Activated CD8-positive, alpha-beta T cell treated with anti-CD3 and anti-CD28 coated beads for 36 hours (primary cell): ENCODE measurements around the gene ADAM11. TPM values are rescaled to one million over a fixed set of nuclear protein-coding genes. Genes with fewer than 3 reads are reported as not detected.

Experiments
- ATAC-seq: fragments of 200-7000 bp; cut with Tn5 transposase; one replicate; pipeline ENCODE4 v1.10.0; 2021; ENCODE audit warnings: mild to moderate bottlenecking, moderate library complexity
- CTCF ChIA-PET: fragments of 350-600 bp; sonication (Branson Sonifier 250); formaldehyde crosslinking; loops from one replicate; lab custom pipeline; 2021; ENCODE audit warnings: antibody characterized with exemption; lab: Charles Lee
- POLR2A ChIA-PET: fragments of 350-600 bp; sonication (Branson Sonifier 250); formaldehyde crosslinking; loops from one replicate; lab custom pipeline; 2021; ENCODE audit warnings: antibody characterized with exemption; lab: Charles Lee
- DNase-seq: peaks from one replicate; pipeline ENCODE4 v3.0.0-alpha.2; 2020
- H3K27ac Mint-ChIP-seq: one replicate; pipeline ENCODE4 v1.8.0; 2021; ENCODE audit warnings: mild to moderate bottlenecking, mixed read lengths
- H3K27me3 Mint-ChIP-seq: one replicate; pipeline ENCODE4 v1.8.0; 2021; ENCODE audit warnings: mixed read lengths
- H3K36me3 Mint-ChIP-seq: one replicate; pipeline ENCODE4 v1.8.0; 2021; ENCODE audit warnings: low read depth, mixed read lengths
- H3K4me1 Mint-ChIP-seq: one replicate; pipeline ENCODE4 v1.8.0; 2021; ENCODE audit warnings: low read depth, mixed read lengths
- H3K4me3 Mint-ChIP-seq: one replicate; pipeline ENCODE4 v1.8.0; 2021; ENCODE audit warnings: mild to moderate bottlenecking, moderate library complexity, mixed read lengths
- H3K9me3 Mint-ChIP-seq: one replicate; pipeline ENCODE4 v1.8.0; 2021; ENCODE audit warnings: mixed read lengths
- CTCF ChIP-seq: fragments of 200-600 bp; IDR thresholded peaks from one replicate; pipeline ENCODE4 v1.8.0; 2022; ENCODE audit warnings: antibody characterized with exemption, mild to moderate bottlenecking
- intact Hi-C: fragments of 100-400 bp; cut with micrococcal nuclease; formaldehyde crosslinking; loops from one replicate; pipeline ENCODE4 v1.10.0; 2022
- total RNA-seq, 2 experiments: library from RNA; stranded (reverse); gene quantifications; one replicate each; pipeline ENCODE4 v1.2.3, GENCODE V29; 2021

The ADAM11 gene
- total RNA-seq, 2 experiments from 2014 or later, result 0.07 to 0.27 TPM

GRCh38 chr17:44763170-44763569, 4.4 kb downstream of the ADAM11 start:
- CTCF ChIA-PET, result interaction anchor here (1.1 kb wide), 1 partner anchor 12 kb away, joined by 3 read pairs; no protein-coding TSS in a partner anchor
- intact Hi-C loops, result no loop called here
- Mint-ChIP-seq H3K36me3 (no peaks in the 10 kb centered on the region), H3K4me1 (peaks cover 1% of the 10 kb centered on the region), H3K27ac (no peak overlapping the region), H3K27me3 (peaks cover 32% of the 10 kb centered on the region), H3K4me3 (no peak overlapping the region), H3K9me3 (no peaks in the 10 kb centered on the region)
- no peak for ATAC-seq
- POLR2A ChIA-PET, result interaction anchor here (1.2 kb wide), 1 partner anchor 14 kb away, joined by 4 read pairs; no protein-coding TSS in a partner anchor
- no peak for DNase-seq
- TF ChIP-seq CTCF, result no peak

- Mint-ChIP-seq H3K27ac (no peak overlapping the region), H3K36me3 (no peaks in the 10 kb centered on the region), H3K27me3 (peaks cover 26% of the 10 kb centered on the region), H3K4me1 (peaks cover 2% of the 10 kb centered on the region), H3K9me3 (no peaks in the 10 kb centered on the region), H3K4me3 (no peak overlapping the region)
- intact Hi-C loops, result no loop called here
- CTCF ChIA-PET, result no interaction called here
- no peak for TF ChIP-seq CTCF
- no peak for ATAC-seq
- no peak for DNase-seq
- POLR2A ChIA-PET, result interaction anchor here (0.5 kb wide), 1 partner anchor 338 kb away, joined by 3 read pairs; no protein-coding TSS in a partner anchor
Observed at GRCh38 chr17:44765965-44766364, 7.2 kb downstream of the ADAM11 start.

GRCh38 chr17:44766409-44767038, 7.7 kb downstream of the ADAM11 start:
- Mint-ChIP-seq H3K9me3 (no peaks in the 10 kb centered on the region), H3K27me3 (peaks cover 21% of the 10 kb centered on the region), H3K4me3 (no peak overlapping the region), H3K36me3 (no peaks in the 10 kb centered on the region), H3K4me1 (peaks cover 2% of the 10 kb centered on the region), H3K27ac (no peak overlapping the region)
- POLR2A ChIA-PET, result interaction anchor here (0.5 kb wide), 1 partner anchor 337 kb away, joined by 3 read pairs; no protein-coding TSS in a partner anchor
- intact Hi-C loops, result no loop called here
- DNase-seq (no peak), ATAC-seq (no peak)
- no peak for TF ChIP-seq CTCF
- CTCF ChIA-PET, result interaction anchor here (2.0 kb wide), 1 partner anchor 11 kb away, joined by 4 read pairs; no protein-coding TSS in a partner anchor

- H3K36me3 Mint-ChIP-seq, result no peaks in the 10 kb centered on the region
- ChIA-PET CTCF (interaction anchor here (2.0 kb wide), 1 partner anchor 10 kb away, joined by 4 read pairs; no protein-coding TSS in a partner anchor), POLR2A (no interaction called here)
- no peak for DNase-seq
- peaks cover 20% of the 10 kb centered on the region for H3K27me3 Mint-ChIP-seq
- H3K4me3 Mint-ChIP-seq, result no peak overlapping the region
- no peak for ATAC-seq
- intact Hi-C loops, result no loop called here
- no peak for TF ChIP-seq CTCF
- no peak overlapping the region for H3K27ac Mint-ChIP-seq
- H3K4me1 Mint-ChIP-seq, result peaks cover 2% of the 10 kb centered on the region
- no peaks in the 10 kb centered on the region for H3K9me3 Mint-ChIP-seq
Observed at GRCh38 chr17:44767493-44767892, 8.7 kb downstream of the ADAM11 start.

- Mint-ChIP-seq H3K27ac (no peak overlapping the region), H3K9me3 (no peaks in the 10 kb centered on the region), H3K4me1 (peaks cover 2% of the 10 kb centered on the region), H3K4me3 (no peak overlapping the region), H3K36me3 (no peaks in the 10 kb centered on the region), H3K27me3 (peaks cover 19% of the 10 kb centered on the region)
- DNase-seq (no peak), ATAC-seq (no peak)
- ChIA-PET POLR2A (no interaction called here), CTCF (interaction anchor here (2.0 kb wide), 1 partner anchor 9 kb away, joined by 4 read pairs; no protein-coding TSS in a partner anchor)
- no peak for TF ChIP-seq CTCF
- intact Hi-C loops, result no loop called here
Observed at GRCh38 chr17:44768505-44769142, 9.8 kb downstream of the ADAM11 start.
